H1 (cell line): ENCODE results near the gene GON4L. TPM values are rescaled to one million over a fixed set of nuclear protein-coding genes. Genes with fewer than 3 reads are reported as not detected.

Experiments
- CTCF ChIA-PET: fragments of 300-600 bp; sonication (Branson Sonifier 250); formaldehyde crosslinking; loops from one replicate; lab custom pipeline; 2021; ENCODE audit not compliant: partially characterized antibody; lab: Charles Lee
- POLR2A ChIA-PET: fragments of 300-600 bp; sonication (Branson Sonifier 250); formaldehyde crosslinking; loops from one replicate; lab custom pipeline; 2021; ENCODE audit warnings: inconsistent platforms; ENCODE audit not compliant: partially characterized antibody; lab: Charles Lee
- DNase-seq, 2 experiments: peaks; one replicate each; pipeline versions ENCODE4 v3.0.0 to v3.0.0-alpha.2; 2010 to 2022; ENCODE audit warnings: low spot score in 2 of 2, low read depth in 1 of 2, mixed read lengths in 1 of 2
- FAIRE-seq: peaks from 2 replicates; lab custom pipeline; 2011; peaks lifted over from hg19 to GRCh38; lab: Jason Lieb, UNC
- H2AFZ ChIP-seq: 2 replicates; pipeline ENCODE4 v1.8.1; 2012; ENCODE audit warnings: low read length, inconsistent platforms
- H2AK5ac ChIP-seq: 2 replicates; pipeline ENCODE4 v1.6.1; 2013; ENCODE audit warnings: low read depth, low read length
- H2BK120ac ChIP-seq: replicated peaks from 2 replicates; pipeline ENCODE3; 2013; ENCODE audit warnings: low read depth, low read length, inconsistent platforms
- H2BK12ac ChIP-seq: 2 replicates; pipeline ENCODE4 v1.6.1; 2013; ENCODE audit warnings: low read depth, low read length
- H2BK15ac ChIP-seq: 2 replicates; pipeline ENCODE4 v1.6.1; 2013; ENCODE audit warnings: low read length
- H2BK20ac ChIP-seq: 2 replicates; pipeline ENCODE4 v1.6.1; 2013; ENCODE audit warnings: low read length
- H2BK5ac ChIP-seq: 2 replicates; pipeline ENCODE4 v1.6.1; 2013; ENCODE audit warnings: low read depth, low read length
- H3K14ac ChIP-seq: 2 replicates; pipeline ENCODE4 v1.6.1; 2013; ENCODE audit warnings: inconsistent platforms; ENCODE audit not compliant: insufficient read length
- H3K18ac ChIP-seq: 2 replicates; pipeline ENCODE4 v1.6.1; 2013; ENCODE audit warnings: low read length; ENCODE audit errors: extremely low read depth
- H3K23ac ChIP-seq: 2 replicates; pipeline ENCODE4 v1.6.1; 2013; ENCODE audit warnings: inconsistent platforms; ENCODE audit not compliant: insufficient read length
- H3K23me2 ChIP-seq: 2 replicates; pipeline ENCODE4 v1.6.1; 2013; ENCODE audit warnings: low read depth, low read length
- H3K27ac ChIP-seq: 2 replicates; pipeline ENCODE4 v1.6.1; 2011; ENCODE audit warnings: low read depth, low read length, inconsistent platforms
- H3K27me3 ChIP-seq, 4 experiments: replicated peaks in 1 of 4; 1 replicate in 1 of 4; 2 replicates in 3 of 4; pipeline versions ENCODE4 v1.6.1 to v1.8.1; 2011 to 2013; ENCODE audit warnings: low read length in 3 of 4, mild to moderate bottlenecking in 3 of 4, inconsistent platforms in 2 of 4, mixed read lengths in 2 of 4, moderate library complexity in 1 of 4; ENCODE audit not compliant: control insufficient read depth in 3 of 4, insufficient read depth in 3 of 4; ENCODE audit errors: extremely low read depth in 1 of 4
- H3K36me3 ChIP-seq, 4 experiments: 2 replicates each; pipeline versions ENCODE4 v1.6.1 to v1.8.1; 2011 to 2013; ENCODE audit warnings: mild to moderate bottlenecking in 4 of 4, low read length in 3 of 4, moderate library complexity in 2 of 4, control low read depth in 1 of 4, inconsistent platforms in 1 of 4; ENCODE audit not compliant: insufficient read depth in 4 of 4, control insufficient read depth in 2 of 4
- H3K4ac ChIP-seq: replicated peaks from 2 replicates; pipeline ENCODE3; 2013; ENCODE audit warnings: low read length, low read depth, mixed read lengths, inconsistent platforms; ENCODE audit not compliant: insufficient read length
- H3K4me1 ChIP-seq, 4 experiments: replicated peaks in 1 of 4; 1 replicate in 1 of 4; 2 replicates in 3 of 4; pipeline versions ENCODE4 v1.6.1 to v1.8.1; 2011 to 2013; ENCODE audit warnings: low read length in 3 of 4, inconsistent platforms in 2 of 4, mixed read lengths in 1 of 4; ENCODE audit not compliant: insufficient read depth in 4 of 4, control insufficient read depth in 3 of 4
- H3K4me2 ChIP-seq, 2 experiments: 2 replicates each; pipeline versions ENCODE4 v1.6.1 to v1.8.1; 2011 to 2013; ENCODE audit warnings: low read depth in 2 of 2, low read length in 2 of 2, control low read depth in 1 of 2, inconsistent platforms in 1 of 2, mild to moderate bottlenecking in 1 of 2; ENCODE audit not compliant: insufficient read depth in 1 of 2
- H3K4me3 ChIP-seq, 4 experiments: fragments of 200-600, 300-600 bp in 1 of 4; sonication (generic), shearing (Covaris generic), sonication (Bioruptor Twin) in 1 of 4; 2 replicates each; pipeline versions ENCODE4 v1.5.1 to v1.8.1; 2011 to 2016; ENCODE audit warnings: low read length in 4 of 4, low read depth in 3 of 4, control low read depth in 2 of 4, inconsistent platforms in 2 of 4, mild to moderate bottlenecking in 2 of 4, mixed read lengths in 1 of 4, moderate library complexity in 1 of 4; ENCODE audit not compliant: insufficient read depth in 2 of 4; ENCODE audit errors: extremely low read depth in 1 of 4
- H3K56ac ChIP-seq: replicated peaks from 2 replicates; pipeline ENCODE3; 2013; ENCODE audit warnings: low read depth, mild to moderate bottlenecking, mixed read lengths, low read length, inconsistent platforms; ENCODE audit not compliant: insufficient read length
- H3K79me1 ChIP-seq: 2 replicates; pipeline ENCODE4 v1.6.1; 2013; ENCODE audit warnings: low read depth, low read length, control low read depth
- H3K79me2 ChIP-seq, 2 experiments: 2 replicates each; pipeline versions ENCODE4 v1.6.1 to v1.8.1; 2012 to 2013; ENCODE audit warnings: low read length in 2 of 2, mild to moderate bottlenecking in 2 of 2, inconsistent platforms in 1 of 2; ENCODE audit not compliant: insufficient read depth in 2 of 2, control insufficient read depth in 1 of 2
- H3K9ac ChIP-seq, 4 experiments: replicated peaks in 1 of 4; 1 replicate in 1 of 4; 2 replicates in 3 of 4; pipeline versions ENCODE4 v1.6.1 to v1.8.1; 2011 to 2013; ENCODE audit warnings: low read depth in 3 of 4, low read length in 3 of 4, control low read depth in 2 of 4, mild to moderate bottlenecking in 2 of 4, moderate library complexity in 2 of 4, inconsistent platforms in 1 of 4; ENCODE audit errors: extremely low read depth in 1 of 4
- H3K9me3 ChIP-seq, 2 experiments: 2 replicates each; pipeline versions ENCODE4 v1.6.1 to v1.8.1; 2012 to 2013; ENCODE audit warnings: mild to moderate bottlenecking in 2 of 2, moderate library complexity in 2 of 2, control low read depth in 1 of 2, inconsistent platforms in 1 of 2, low read depth in 1 of 2, low read length in 1 of 2, mixed read lengths in 1 of 2; ENCODE audit not compliant: insufficient read depth in 2 of 2
- H4K20me1 ChIP-seq, 2 experiments: replicated peaks in 1 of 2; 2 replicates each; pipeline versions ENCODE3 to v1.8.1; 2011 to 2013; ENCODE audit warnings: inconsistent platforms in 2 of 2, low read length in 2 of 2, mild to moderate bottlenecking in 1 of 2; ENCODE audit not compliant: insufficient read depth in 2 of 2, control insufficient read depth in 1 of 2
- H4K5ac ChIP-seq: 2 replicates; pipeline ENCODE4 v1.6.1; 2013; ENCODE audit warnings: low read length, low read depth, mixed read lengths, inconsistent platforms; ENCODE audit not compliant: insufficient read length
- H4K8ac ChIP-seq: 2 replicates; pipeline ENCODE4 v1.8.0; 2013; ENCODE audit warnings: mild to moderate bottlenecking, moderate library complexity, low read length, inconsistent platforms; ENCODE audit not compliant: insufficient read depth; ENCODE audit errors: extremely low read depth
- H4K91ac ChIP-seq: replicated peaks from 2 replicates; pipeline ENCODE3; 2013; ENCODE audit warnings: low read length, mixed read lengths, inconsistent platforms; ENCODE audit not compliant: insufficient read length
- BACH1 ChIP-seq: IDR thresholded peaks from 2 replicates; pipeline ENCODE4 v1.6.1; 2012; ENCODE audit warnings: low read length, improper control_type of control experiment
- EP300 ChIP-seq, 2 experiments: IDR thresholded peaks; 1 replicate in 1 of 2; 2 replicates in 1 of 2; pipeline ENCODE4 v1.6.1; 2011 to 2012; ENCODE audit warnings: low read depth in 2 of 2, low read length in 2 of 2, mild to moderate bottlenecking in 2 of 2, borderline replicate concordance in 1 of 2, inconsistent platforms in 1 of 2, moderate library complexity in 1 of 2
- GABPA ChIP-seq: IDR thresholded peaks from 2 replicates; pipeline ENCODE4 v1.6.1; 2011; ENCODE audit warnings: mild to moderate bottlenecking, low read length, moderate library complexity, borderline replicate concordance; ENCODE audit not compliant: insufficient read depth
- HDAC2 ChIP-seq, 2 experiments: fragments of 300-600 bp in 1 of 2; sonication (generic) in 1 of 2; IDR thresholded peaks; 2 replicates each; pipeline ENCODE4 v1.6.1; 2011 to 2012; ENCODE audit warnings: low read depth in 2 of 2, low read length in 2 of 2, mild to moderate bottlenecking in 2 of 2, moderate library complexity in 2 of 2, borderline replicate concordance in 1 of 2, inconsistent platforms in 1 of 2
- JUN ChIP-seq: IDR thresholded peaks from 2 replicates; pipeline ENCODE4 v1.6.1; 2011; ENCODE audit warnings: low read depth, mild to moderate bottlenecking, improper control_type of control experiment, low read length
- RAD21 ChIP-seq, 2 experiments: IDR thresholded peaks in 1 of 2; conservative IDR thresholded peaks in 1 of 2; 2 replicates each; pipeline ENCODE4 v1.6.1; 2011; ENCODE audit warnings: low read depth in 2 of 2, low read length in 2 of 2, improper control_type of control experiment in 1 of 2, inconsistent platforms in 1 of 2, mild to moderate bottlenecking in 1 of 2, moderate library complexity in 1 of 2
- RFX5 ChIP-seq: IDR thresholded peaks from 2 replicates; pipeline ENCODE4 v1.6.1; 2011; ENCODE audit warnings: low read depth, low read length, improper control_type of control experiment, borderline replicate concordance
- WGBS, 2 experiments: shearing (Covaris generic) in 1 of 2; methylation state at CpG; one replicate each; pipeline versions ENCODE4 v1.1.6 to v1.1.7; 2013 to 2015; ENCODE audit warnings: low lambda C conversion rate in 2 of 2, mixed read lengths in 2 of 2, inconsistent platforms in 1 of 2, low coverage in 1 of 2, missing lambda C conversion rate in 1 of 2; ENCODE audit not compliant: insufficient replicate concordance in 2 of 2, insufficient coverage in 1 of 2, insufficient read length in 1 of 2; ENCODE audit errors: extremely low coverage in 1 of 2, missing lambda C conversion rate in 1 of 2; 5-methylcytosine and 5-hydroxymethylcytosine counted together
- polyA plus RNA-seq, 7 experiments: library from polyadenylated mRNA; depleted of rRNA in 3 of 7; stranded (reverse) in 5 of 7; unstranded in 2 of 7; fragments of >200 nt in 5 of 7; fragments of 200-250 nt in 2 of 7; gene quantifications; 1 replicate in 5 of 7; 2 replicates in 1 of 7; 4 replicates in 1 of 7; pipeline versions ENCODE4 v1.2.1 to v1.2.3, GENCODE V29; 2011 to 2013; ENCODE audit warnings: missing spikeins in 2 of 7, mixed read lengths in 2 of 7
- total RNA-seq: library from RNA; stranded (reverse); fragmentation: NEBNext Ultra II Directional; extraction: Animal tissue kit (Norgen Biotek cat#: 25700); gene quantifications from 2 replicates; pipeline ENCODE4 v1.2.1, GENCODE V29; 2021

GON4L gene
- total and polyA plus RNA-seq, 2 of the 8 experiments (the other 6 are each of a cell fraction or from before 2014, with no cell fraction given) = 26.2 to 52.1 TPM

DNA sequence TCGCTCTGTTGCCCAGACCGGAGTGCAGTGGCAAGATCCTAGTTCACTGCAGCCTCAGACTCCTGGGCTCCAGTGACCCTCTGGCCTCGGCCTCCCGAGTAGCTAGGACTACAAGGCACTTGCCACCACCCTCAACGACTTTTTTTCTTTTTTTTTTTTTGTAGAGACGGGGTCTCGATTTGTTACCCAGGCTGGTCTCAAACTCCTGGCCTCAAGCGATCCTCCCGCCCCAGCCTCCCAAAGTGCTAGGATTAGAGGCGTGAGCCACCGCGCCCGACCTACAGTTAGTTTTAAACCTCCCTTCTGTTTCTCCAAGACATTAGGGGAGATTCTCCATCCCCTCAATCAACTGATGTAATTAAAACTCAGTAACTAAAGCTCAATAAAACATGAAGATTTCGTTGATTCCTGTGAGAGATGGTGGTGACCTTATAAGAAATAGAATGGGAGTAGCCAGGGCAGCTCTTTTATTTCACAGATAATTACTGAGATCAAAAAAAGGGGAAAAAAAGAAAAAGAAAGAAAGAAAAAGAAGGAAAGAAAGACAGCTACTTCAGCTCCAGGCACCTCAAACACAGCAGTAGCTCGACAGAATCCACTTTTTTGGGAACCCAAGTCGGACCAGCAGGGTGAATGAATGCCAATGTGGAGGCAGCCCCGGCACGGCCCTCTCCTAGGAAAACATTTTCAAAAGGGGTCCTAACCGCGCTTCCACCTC lies 598 bp downstream of the GON4L start:
- Histone ChIP-seq H3K56ac (peak overlapping the region; percentile 50), H3K4me3 (peak overlapping the region; percentile 76 to 97 (median 92)), H2BK20ac (peak overlapping the region; percentile 91), H4K20me1 (peaks cover 0 to 4% of the 10 kb centered on the region in 2 experiments), H2AFZ (0 out of 2 replicates have a peak overlapping the region, but pooled peaks have one; percentile 23), H3K27ac (peak overlapping the region; percentile 79), H2AK5ac (no peak overlapping the region), H3K4me2 (peak overlapping the region; percentile 54 to 69), H4K8ac (peak overlapping the region; percentile 94; the same call in 1 of the 2 replicates), H3K9me3 (no peaks in the 10 kb centered on the region), H4K5ac (peak overlapping the region; percentile 65), H2BK120ac (no peak overlapping the region), H3K27me3 (no peaks in the 10 kb centered on the region)
- POLR2A ChIA-PET = interaction anchor here (0.6 to 2.1 kb wide), 8 partner anchors 9 to 113 kb away, joined by 3 to 5 read pairs (median 3); partner anchors contain the start of gene KHDC4
- WGBS, 2 experiments = 54% methylated on average over 18 of the region's 20 CpGs; no CpG with 5 or more reads in 1 of the 2 experiments
- TF ChIP-seq BACH1 (no peak), JUN (no peak), RFX5 (no peak), RAD21 (IDR thresholded peaks at IDR 0.05 in 1 of 2, conservative IDR thresholded peaks at IDR 0.05 in 1 of 2; ENCODE audit: low read depth in 2 of 2, low read length in 2 of 2) (no peak), GABPA (no peak), HDAC2 (IDR thresholded peaks at IDR 0.05; ENCODE audit: borderline replicate concordance in 1 of 2, low read depth in 2 of 2, low read length in 2 of 2) (no peak), EP300 (IDR thresholded peaks at IDR 0.05; ENCODE audit: borderline replicate concordance in 1 of 2, low read depth in 2 of 2, low read length in 2 of 2) (no peak)
- TF ChIP-seq, all 59 proteins: peak for 0
- H3K79me1 ChIP-seq = peaks cover 3% of the 10 kb centered on the region; the same call in 1 of the 2 replicates
- H3K4ac ChIP-seq = no peak overlapping the region
- peak overlapping the region; percentile 85 for H4K91ac ChIP-seq
- FAIRE-seq = no peak
- no peak overlapping the region for H2BK15ac ChIP-seq
- H3K4me1 ChIP-seq = peaks cover 0 to 6% (median 2%) of the 10 kb centered on the region in 4 experiments; a peak in 4 of 7 replicates
- DNase-seq = no peak
- H3K18ac ChIP-seq = peak overlapping the region; percentile 98; the same call in 1 of the 2 replicates
- H3K23me2 ChIP-seq = peaks cover 8% of the 10 kb centered on the region
- H2BK5ac ChIP-seq = peak overlapping the region; percentile 93
- CTCF ChIA-PET = interaction anchor here (0.7 to 0.8 kb wide), 2 partner anchors 43 to 62 kb away, joined by 3 read pairs; no protein-coding TSS in a partner anchor
- H2BK12ac ChIP-seq = no peak overlapping the region; the same call in 1 of the 2 replicates
- no peak overlapping the region for H3K23ac ChIP-seq
- H3K36me3 ChIP-seq = peaks cover 8 to 32% (median 21%) of the 10 kb centered on the region in 4 experiments
- H3K9ac ChIP-seq = peak overlapping the region; percentile 36 to 97 (median 86)
- peaks cover 0 to 44% of the 10 kb centered on the region in 2 experiments; a peak in 2 of 4 replicates for H3K79me2 ChIP-seq
- H3K14ac ChIP-seq = no peak overlapping the region
